Esophagus muscularis mucosa (tissue), 4 donors: ENCODE results near the gene NIN. TPM values are rescaled to one million over a fixed set of nuclear protein-coding genes. Genes with fewer than 3 reads are reported as not detected.

ENCODE experiments used
- DNase-seq: peaks from one replicate; pipeline ENCODE4 v3.0.0-alpha.2; 2017; ENCODE audit errors: extremely low spot score
- H3K27ac ChIP-seq, 4 donors: fragments of 200-600 bp; sonication (generic); replicated peaks in 1 of 4; 1 replicate in 3 of 4; 2 replicates in 1 of 4; pipeline ENCODE4 v1.5.1; 2016 to 2019; ENCODE audit warnings: mild to moderate bottlenecking in 1 of 4
- H3K27me3 ChIP-seq, 4 donors: fragments of 200-600 bp; sonication (generic); one replicate each; pipeline versions ENCODE4 v1.5.1 to v1.6.0; 2016 to 2019
- H3K36me3 ChIP-seq, 4 donors: fragments of 200-600 bp; sonication (generic); one replicate each; pipeline ENCODE4 v1.5.1; 2016 to 2019
- H3K4me1 ChIP-seq, 4 donors: fragments of 200-600 bp; sonication (generic); one replicate each; pipeline ENCODE4 v1.5.1; 2016 to 2019
- H3K4me3 ChIP-seq, 4 donors: fragments of 200-600 bp; sonication (generic); 1 replicate in 2 of 4; 2 replicates in 2 of 4; pipeline ENCODE4 v1.5.1; 2016 to 2019; ENCODE audit warnings: mild to moderate bottlenecking in 4 of 4, moderate library complexity in 1 of 4
- H3K9me3 ChIP-seq, 4 donors: fragments of 200-600 bp; sonication (generic); 1 replicate in 3 of 4; 2 replicates in 1 of 4; pipeline ENCODE4 v1.5.1; 2016 to 2019
- EP300 ChIP-seq: sonication (generic); formaldehyde crosslinking; IDR thresholded peaks from one replicate; pipeline ENCODE4 v1.6.1; 2017; ENCODE audit warnings: antibody characterized with exemption
- POLR2A ChIP-seq: fragments of 450-650 bp; IDR thresholded peaks from one replicate; pipeline ENCODE4 v1.6.1; 2017; ENCODE audit warnings: antibody characterized with exemption, moderate library complexity, mild to moderate bottlenecking, low read depth
- POLR2AphosphoS5 ChIP-seq, 2 donors: sonication (generic); formaldehyde crosslinking; IDR thresholded peaks; one replicate each; pipeline ENCODE4 v1.6.1; 2017; ENCODE audit warnings: antibody characterized with exemption in 2 of 2
- WGBS: methylation state at CpG from one replicate; pipeline ENCODE4 v1.1.5; 2018; 5-methylcytosine and 5-hydroxymethylcytosine counted together
- intact Hi-C: fragments of 100-400 bp; cut with DNase I; formaldehyde crosslinking; loops from one replicate; pipeline ENCODE4 v1.15.1; 2023
- total RNA-seq, 4 donors: library from RNA; depleted of rRNA; stranded (reverse); fragments of >200 nt; gene quantifications; one replicate each; pipeline versions ENCODE4 v1.1.0 to v1.2.1, GENCODE V29; 2016
- TF ChIP-seq, protein P1 (sequence below), 3 experiments: fragments of 200-600 bp in 2 of 3; fragments of 450-650 bp in 1 of 3; sonication (generic) in 2 of 3; IDR thresholded peaks; one replicate each; pipeline ENCODE4 v1.5.1; 2017 to 2019; ENCODE audit warnings: antibody characterized with exemption in 3 of 3, mild to moderate bottlenecking in 2 of 3, moderate library complexity in 1 of 3

NIN gene
- total RNA-seq, 4 donors from 2014 or later = 26.2 to 38.8 (median 34.1) TPM

DNA sequence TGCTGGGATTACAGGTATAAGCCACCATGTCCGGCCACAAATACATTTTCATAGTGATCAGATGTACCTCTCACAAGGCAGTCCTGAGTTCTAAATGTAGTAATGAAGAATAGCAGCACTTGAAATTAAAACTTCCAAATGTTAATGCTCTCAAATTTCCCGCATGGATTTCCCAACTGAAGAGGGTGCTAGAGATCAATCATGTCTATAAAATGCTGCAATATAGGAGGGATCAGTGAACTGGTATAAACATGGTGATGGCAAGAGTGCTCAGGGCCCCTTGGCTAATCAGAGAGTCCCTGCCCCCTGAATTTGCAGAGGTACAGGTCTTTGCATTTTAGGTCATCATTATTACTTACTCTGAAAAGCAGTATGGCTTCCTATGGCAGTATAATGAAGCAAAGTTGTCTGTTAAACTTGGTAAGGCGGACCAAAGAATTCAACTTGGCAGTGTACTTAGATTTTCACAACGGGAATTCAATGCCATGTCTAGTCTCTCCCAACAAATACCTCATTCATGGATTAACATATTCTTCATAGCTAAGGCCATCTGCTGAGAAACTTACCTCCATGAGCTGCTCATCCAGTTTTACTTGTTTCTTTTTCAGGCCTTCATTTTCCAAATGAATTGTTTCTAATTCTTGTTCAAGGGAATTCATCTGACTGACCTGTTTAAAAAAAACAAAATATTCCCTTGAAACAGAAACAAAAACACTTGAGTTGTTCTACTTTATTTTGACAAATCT is 95.8 kb downstream of the NIN start:
- intact Hi-C loops = no loop called here
- Histone ChIP-seq H3K4me1 (peaks cover 6 to 11% (median 11%) of the 10 kb centered on the region in 4 donors), H3K9me3 (no peaks in the 10 kb centered on the region), H3K27ac (no peak overlapping the region), H3K4me3 (no peak overlapping the region), H3K36me3 (peaks cover 16 to 87% (median 65%) of the 10 kb centered on the region in 4 donors), H3K27me3 (no peaks in the 10 kb centered on the region)
- WGBS = 76% methylated on average over 4 of the region's 4 CpGs
- no peak for DNase-seq
- TF ChIP-seq, protein P1, sequence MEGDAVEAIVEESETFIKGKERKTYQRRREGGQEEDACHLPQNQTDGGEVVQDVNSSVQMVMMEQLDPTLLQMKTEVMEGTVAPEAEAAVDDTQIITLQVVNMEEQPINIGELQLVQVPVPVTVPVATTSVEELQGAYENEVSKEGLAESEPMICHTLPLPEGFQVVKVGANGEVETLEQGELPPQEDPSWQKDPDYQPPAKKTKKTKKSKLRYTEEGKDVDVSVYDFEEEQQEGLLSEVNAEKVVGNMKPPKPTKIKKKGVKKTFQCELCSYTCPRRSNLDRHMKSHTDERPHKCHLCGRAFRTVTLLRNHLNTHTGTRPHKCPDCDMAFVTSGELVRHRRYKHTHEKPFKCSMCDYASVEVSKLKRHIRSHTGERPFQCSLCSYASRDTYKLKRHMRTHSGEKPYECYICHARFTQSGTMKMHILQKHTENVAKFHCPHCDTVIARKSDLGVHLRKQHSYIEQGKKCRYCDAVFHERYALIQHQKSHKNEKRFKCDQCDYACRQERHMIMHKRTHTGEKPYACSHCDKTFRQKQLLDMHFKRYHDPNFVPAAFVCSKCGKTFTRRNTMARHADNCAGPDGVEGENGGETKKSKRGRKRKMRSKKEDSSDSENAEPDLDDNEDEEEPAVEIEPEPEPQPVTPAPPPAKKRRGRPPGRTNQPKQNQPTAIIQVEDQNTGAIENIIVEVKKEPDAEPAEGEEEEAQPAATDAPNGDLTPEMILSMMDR (IDR thresholded peaks at IDR 0.05) = no peak
- no peak for TF ChIP-seq EP300
- TF ChIP-seq POLR2AphosphoS5 (IDR thresholded peaks at IDR 0.05) = no peak
- TF ChIP-seq POLR2A = no peak

DNA sequence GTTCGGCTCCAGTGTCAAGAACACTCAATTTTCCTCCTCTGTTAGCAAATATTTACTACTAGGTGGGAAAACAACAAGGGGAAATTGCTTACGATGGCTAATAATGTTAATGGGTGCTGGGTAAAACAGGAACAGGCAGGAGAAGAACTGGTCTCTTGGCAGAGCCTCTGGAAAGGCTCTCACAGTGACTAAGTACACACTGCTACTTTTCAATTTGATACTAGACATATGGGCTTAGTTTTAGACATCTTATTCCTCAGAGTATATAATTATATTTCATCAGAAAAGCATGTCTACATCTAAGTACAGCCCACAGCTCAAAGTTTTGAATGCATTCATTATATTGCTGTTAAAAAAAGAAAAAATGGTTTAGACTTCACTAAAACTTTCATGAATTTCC is 97.5 kb downstream of the NIN start:
- no peaks in the 10 kb centered on the region for H3K27me3 ChIP-seq
- H3K9me3 ChIP-seq = no peaks in the 10 kb centered on the region
- DNase-seq = no peak
- peaks cover 0 to 2% (median 0%) of the 10 kb centered on the region in 4 donors for H3K4me1 ChIP-seq
- no peak for TF ChIP-seq POLR2A
- TF ChIP-seq, protein P1 (IDR thresholded peaks at IDR 0.05) = no peak
- no peak for TF ChIP-seq POLR2AphosphoS5 (IDR thresholded peaks at IDR 0.05)
- TF ChIP-seq EP300 = no peak
- H3K36me3 ChIP-seq = peaks cover 16 to 97% (median 74%) of the 10 kb centered on the region in 4 donors
- H3K27ac ChIP-seq = no peak overlapping the region
- WGBS = 90% methylated on average over 2 of the region's 2 CpGs
- H3K4me3 ChIP-seq = no peak overlapping the region
- intact Hi-C loops = no loop called here

DNA sequence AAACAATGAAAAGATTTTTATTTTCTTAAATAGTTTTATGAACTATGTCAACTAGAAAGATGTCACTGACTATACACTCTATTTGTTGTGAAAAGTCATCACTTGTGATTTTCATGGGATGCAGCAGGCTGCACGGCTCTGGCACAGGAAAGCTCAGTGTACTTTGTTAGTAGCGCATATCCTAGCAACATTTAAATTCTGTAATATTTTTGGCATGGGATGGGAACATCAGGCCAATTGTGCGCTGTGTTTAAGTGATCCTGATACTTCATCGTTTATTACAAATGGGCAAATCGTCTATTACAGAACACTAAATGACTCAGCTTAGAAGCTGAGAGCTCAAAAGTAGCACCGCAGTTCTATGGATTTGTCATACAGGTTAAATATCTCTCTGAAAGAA is 102.1 kb downstream of the NIN start:
- TF ChIP-seq EP300 = no peak
- TF ChIP-seq, protein P1 (IDR thresholded peaks at IDR 0.05) = no peak
- TF ChIP-seq POLR2AphosphoS5 (IDR thresholded peaks at IDR 0.05) = no peak
- no peak for TF ChIP-seq POLR2A
- H3K36me3 ChIP-seq = peaks cover 27 to 97% (median 75%) of the 10 kb centered on the region in 4 donors
- 56% methylated on average over 6 of the region's 6 CpGs for WGBS

DNA sequence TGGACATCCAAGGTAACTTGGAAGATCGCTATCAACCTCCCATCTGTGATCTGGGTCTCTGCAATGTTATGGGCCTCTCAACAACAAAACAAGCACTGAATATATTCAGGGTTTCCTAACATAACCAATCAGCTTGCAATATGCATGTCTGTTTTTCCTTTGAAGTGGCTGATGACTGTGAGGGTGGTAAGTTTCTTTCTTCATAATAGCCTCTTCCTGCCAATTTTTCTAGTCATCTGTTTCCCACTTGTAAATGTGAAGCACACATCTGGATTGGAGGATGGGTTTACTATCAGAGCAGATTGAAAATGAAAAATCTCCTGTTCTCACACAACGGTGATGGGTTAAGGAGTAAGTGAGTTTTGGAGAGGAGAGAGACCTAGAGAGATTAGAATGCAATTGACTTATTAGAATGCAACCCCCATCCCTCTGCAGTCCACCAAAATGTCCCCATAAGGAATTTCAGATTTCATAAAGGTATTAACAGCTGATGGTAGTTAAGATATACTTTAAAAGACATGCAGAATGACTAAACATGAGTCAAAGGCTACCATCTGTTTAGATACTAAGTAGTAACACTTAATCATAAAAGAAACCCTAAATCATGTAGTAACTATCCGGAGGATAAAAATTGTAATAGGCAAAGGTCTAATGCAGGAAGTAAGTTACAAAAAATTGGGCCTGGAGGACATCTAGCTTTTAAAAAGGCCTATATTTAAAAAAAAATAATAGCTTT is 104.4 kb downstream of the NIN start:
- TF ChIP-seq POLR2AphosphoS5 (IDR thresholded peaks at IDR 0.05) = no peak
- no peak for TF ChIP-seq POLR2A
- TF ChIP-seq, protein P1 (IDR thresholded peaks at IDR 0.05) = no peak
- no peak for TF ChIP-seq EP300
- Histone ChIP-seq H3K9me3 (no peaks in the 10 kb centered on the region), H3K27ac (no peak overlapping the region), H3K4me1 (peaks cover 0 to 4% (median 0%) of the 10 kb centered on the region in 4 donors), H3K27me3 (no peaks in the 10 kb centered on the region), H3K4me3 (no peak overlapping the region), H3K36me3 (peaks cover 20 to 99% (median 69%) of the 10 kb centered on the region in 4 donors)
- DNase-seq = no peak
- intact Hi-C loops = no loop called here
- WGBS = 78% methylated on average over 3 of the region's 3 CpGs

More for the DNA sequence above, 102.1 kb downstream of the NIN start:
- Histone ChIP-seq H3K9me3 (no peaks in the 10 kb centered on the region), H3K4me3 (no peak overlapping the region), H3K27me3 (no peaks in the 10 kb centered on the region), H3K27ac (peak overlapping the region in 1 of 4 donors; percentile 6), H3K4me1 (peaks cover 0 to 4% (median 0%) of the 10 kb centered on the region in 4 donors)
- intact Hi-C loops = no loop called here
- DNase-seq = no peak
